PFSK-1 (cell line): ENCODE measurements around the gene MBNL2.

Experiments
- FOXP2 ChIP-seq: optimal IDR thresholded peaks from 2 replicates; pipeline ENCODE3; 2011; ENCODE audit warnings: borderline replicate concordance, control low read depth, inconsistent platforms; ENCODE audit not compliant: insufficient read depth; ENCODE audit errors: extremely low read length, extremely low read depth
- POLR2AphosphoS5 ChIP-seq: IDR thresholded peaks from 2 replicates; pipeline ENCODE4 v1.6.1; 2012; ENCODE audit warnings: low read depth, mild to moderate bottlenecking, control low read depth, low read length, moderate library complexity
- SIN3A ChIP-seq: IDR thresholded peaks from 2 replicates; pipeline ENCODE4 v1.6.1; 2012; ENCODE audit warnings: mild to moderate bottlenecking, low read length, moderate library complexity, borderline replicate concordance; ENCODE audit not compliant: insufficient read depth
- TAF1 ChIP-seq: IDR thresholded peaks from 2 replicates; pipeline ENCODE4 v1.6.1; 2012; ENCODE audit warnings: low read length, control low read depth, borderline replicate concordance; ENCODE audit not compliant: insufficient read depth
- TF ChIP-seq, protein P1 (sequence below), 2 experiments: IDR thresholded peaks; 2 replicates each; pipeline versions ENCODE4 v1.6.1 to v1.8.0; 2011 to 2012; ENCODE audit warnings: low read depth in 2 of 2, low read length in 2 of 2, control low read depth in 1 of 2, inconsistent platforms in 1 of 2, mild to moderate bottlenecking in 1 of 2, moderate library complexity in 1 of 2; ENCODE audit not compliant: insufficient read depth in 1 of 2

Gene MBNL2

DNA sequence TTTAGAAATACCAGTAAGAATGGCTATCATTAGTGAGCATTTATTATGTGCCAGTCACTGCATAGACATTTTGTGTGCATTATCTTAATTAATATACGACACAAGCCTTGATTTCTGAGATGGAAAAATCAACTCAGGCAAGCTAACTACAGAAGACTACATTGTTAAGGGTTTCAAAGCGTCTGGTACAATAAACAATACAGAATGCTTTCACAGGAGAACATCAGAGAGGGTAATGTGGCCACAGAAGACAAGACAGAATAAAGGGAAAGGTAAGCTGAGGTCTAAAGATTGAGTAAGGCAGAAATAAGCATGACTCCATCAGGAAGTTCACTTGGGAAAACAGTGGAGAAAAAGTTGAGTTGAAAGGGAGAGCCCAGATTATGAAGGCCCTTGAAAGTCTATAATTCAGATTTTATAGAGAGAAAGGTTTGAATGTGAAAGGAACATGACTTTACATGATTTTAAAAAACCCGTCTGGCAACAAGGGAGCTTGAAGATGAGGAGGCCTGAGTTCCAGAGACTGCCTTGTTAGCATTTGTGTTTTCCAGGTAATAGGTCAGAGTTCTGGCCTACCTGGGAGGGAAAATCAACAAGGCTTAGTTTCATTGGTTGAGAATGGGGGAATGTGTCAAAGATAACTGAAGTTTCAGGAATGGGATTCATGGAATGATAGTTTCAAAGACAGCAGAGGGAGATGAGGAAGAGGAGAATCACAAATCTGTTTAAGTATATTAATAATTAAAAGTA lies 1.8 kb upstream of the MBNL2 start:
- TF ChIP-seq SIN3A (no peak), TAF1 (no peak), FOXP2 (no peak), POLR2AphosphoS5 (no peak)
- TF ChIP-seq, protein P1, sequence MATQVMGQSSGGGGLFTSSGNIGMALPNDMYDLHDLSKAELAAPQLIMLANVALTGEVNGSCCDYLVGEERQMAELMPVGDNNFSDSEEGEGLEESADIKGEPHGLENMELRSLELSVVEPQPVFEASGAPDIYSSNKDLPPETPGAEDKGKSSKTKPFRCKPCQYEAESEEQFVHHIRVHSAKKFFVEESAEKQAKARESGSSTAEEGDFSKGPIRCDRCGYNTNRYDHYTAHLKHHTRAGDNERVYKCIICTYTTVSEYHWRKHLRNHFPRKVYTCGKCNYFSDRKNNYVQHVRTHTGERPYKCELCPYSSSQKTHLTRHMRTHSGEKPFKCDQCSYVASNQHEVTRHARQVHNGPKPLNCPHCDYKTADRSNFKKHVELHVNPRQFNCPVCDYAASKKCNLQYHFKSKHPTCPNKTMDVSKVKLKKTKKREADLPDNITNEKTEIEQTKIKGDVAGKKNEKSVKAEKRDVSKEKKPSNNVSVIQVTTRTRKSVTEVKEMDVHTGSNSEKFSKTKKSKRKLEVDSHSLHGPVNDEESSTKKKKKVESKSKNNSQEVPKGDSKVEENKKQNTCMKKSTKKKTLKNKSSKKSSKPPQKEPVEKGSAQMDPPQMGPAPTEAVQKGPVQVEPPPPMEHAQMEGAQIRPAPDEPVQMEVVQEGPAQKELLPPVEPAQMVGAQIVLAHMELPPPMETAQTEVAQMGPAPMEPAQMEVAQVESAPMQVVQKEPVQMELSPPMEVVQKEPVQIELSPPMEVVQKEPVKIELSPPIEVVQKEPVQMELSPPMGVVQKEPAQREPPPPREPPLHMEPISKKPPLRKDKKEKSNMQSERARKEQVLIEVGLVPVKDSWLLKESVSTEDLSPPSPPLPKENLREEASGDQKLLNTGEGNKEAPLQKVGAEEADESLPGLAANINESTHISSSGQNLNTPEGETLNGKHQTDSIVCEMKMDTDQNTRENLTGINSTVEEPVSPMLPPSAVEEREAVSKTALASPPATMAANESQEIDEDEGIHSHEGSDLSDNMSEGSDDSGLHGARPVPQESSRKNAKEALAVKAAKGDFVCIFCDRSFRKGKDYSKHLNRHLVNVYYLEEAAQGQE (IDR thresholded peaks at IDR 0.05; ENCODE audit: insufficient read depth in 1 of 2, low read depth in 2 of 2, low read length in 2 of 2): no peak

DNA sequence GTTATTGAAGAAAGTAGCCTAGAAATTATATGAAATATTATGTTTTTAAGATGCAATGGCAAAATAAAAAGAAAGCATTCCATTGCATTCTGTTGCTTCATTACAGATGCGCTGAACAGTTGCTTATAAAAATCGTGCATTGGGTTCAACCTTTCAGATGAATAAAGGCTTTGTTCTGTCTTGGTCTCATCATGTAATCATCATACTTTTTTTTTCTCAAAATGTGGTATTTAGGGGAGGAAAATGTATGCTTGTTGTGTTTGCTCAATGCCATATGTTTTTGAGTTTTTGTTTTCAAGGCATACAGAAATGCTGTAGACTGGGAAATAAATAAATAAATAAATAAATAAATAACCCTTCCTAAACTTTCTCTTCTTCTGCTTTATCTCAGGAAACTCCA lies 1.1 kb upstream of the MBNL2 start:
- TF ChIP-seq FOXP2: no peak
- no peak for TF ChIP-seq TAF1
- TF ChIP-seq POLR2AphosphoS5: no peak
- TF ChIP-seq SIN3A: no peak
- TF ChIP-seq, protein P1 (IDR thresholded peaks at IDR 0.05; ENCODE audit: insufficient read depth in 1 of 2, low read depth in 2 of 2, low read length in 2 of 2): no peak

DNA sequence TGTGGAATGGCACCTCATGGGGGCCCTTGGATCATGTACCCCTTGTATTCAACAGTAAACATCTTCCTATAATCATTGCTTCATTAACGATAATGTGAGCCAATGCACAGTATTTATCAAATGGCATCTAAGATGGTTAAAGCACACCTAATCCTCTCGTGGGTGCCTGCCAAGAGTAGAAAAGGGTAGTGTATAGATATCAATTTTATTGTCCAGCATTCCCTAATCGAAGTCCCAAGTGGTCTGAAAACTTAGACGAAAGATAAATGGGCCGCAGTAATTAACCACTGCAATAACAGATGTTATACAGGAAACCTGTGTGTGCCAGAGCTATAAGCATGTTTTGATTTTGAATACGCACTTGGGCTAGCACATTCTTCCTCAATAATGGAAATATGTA lies 667 bp upstream of the MBNL2 start:
- no peak for TF ChIP-seq FOXP2
- no peak for TF ChIP-seq SIN3A
- no peak for TF ChIP-seq TAF1
- TF ChIP-seq POLR2AphosphoS5: no peak
- TF ChIP-seq, protein P1 (IDR thresholded peaks at IDR 0.05; ENCODE audit: insufficient read depth in 1 of 2, low read depth in 2 of 2, low read length in 2 of 2): no peak

DNA sequence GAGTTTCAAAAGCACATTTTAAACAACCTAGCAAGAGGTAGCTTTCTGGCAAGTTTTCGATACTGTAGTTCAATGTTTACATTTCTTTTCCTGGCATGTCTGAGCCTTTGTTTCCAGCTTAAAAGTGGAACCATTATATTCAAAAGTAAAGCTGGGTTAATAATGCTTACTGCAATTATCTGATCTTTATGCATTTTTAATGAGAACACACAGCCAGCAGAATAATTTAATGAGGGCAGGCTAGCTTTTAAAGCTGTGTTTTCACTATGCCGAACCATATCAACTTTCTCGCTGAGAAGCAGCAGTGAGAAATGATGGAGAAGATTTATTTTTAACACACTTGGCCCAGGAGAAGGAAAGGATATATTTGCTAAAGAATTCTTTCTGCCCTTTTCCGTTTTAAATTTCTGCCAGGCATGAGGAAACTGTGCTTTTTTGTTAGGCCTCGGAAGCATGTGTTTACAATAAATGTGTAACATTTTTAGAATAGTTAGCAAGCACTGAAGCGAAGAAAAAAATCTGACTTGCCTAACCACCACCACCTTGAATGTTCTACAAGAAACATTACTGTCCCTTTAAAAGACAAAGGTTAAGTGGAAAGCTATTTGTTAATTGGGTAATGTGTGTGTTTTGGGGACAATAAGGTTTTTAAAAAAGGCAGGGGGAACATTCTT lies 1.0 kb downstream of the MBNL2 start:
- TF ChIP-seq SIN3A (no peak), FOXP2 (no peak), POLR2AphosphoS5 (no peak)
- TF ChIP-seq, protein P1 (IDR thresholded peaks at IDR 0.05; ENCODE audit: insufficient read depth in 1 of 2, low read depth in 2 of 2, low read length in 2 of 2): no peak
